Calu3 (cell line): ENCODE measurements around the gene CHSY1. TPM values are rescaled to one million over a fixed set of nuclear protein-coding genes. Genes with fewer than 3 reads are reported as not detected.

Experiments
- BruUV-seq: library from RNA; stranded (reverse); fragments of 400-500 nt; replicated peaks from 2 replicates; lab custom pipeline; 2021; lab: Mats Ljungman, UMichigan
- CTCF ChIA-PET: fragments of 300-600 bp; sonication (Branson Sonifier 250); formaldehyde crosslinking; loops from one replicate; lab custom pipeline; 2022; ENCODE audit warnings: antibody characterized with exemption; lab: Charles Lee
- DNase-seq: peaks from one replicate; pipeline ENCODE4 v3.0.0; 2022
- H3K27ac Mint-ChIP-seq: one replicate; pipeline ENCODE4 v1.8.0; 2022; ENCODE audit warnings: mixed read lengths; ENCODE audit not compliant: unreplicated experiment
- H3K27me3 Mint-ChIP-seq: one replicate; pipeline ENCODE4 v1.8.0; 2022; ENCODE audit warnings: mixed read lengths; ENCODE audit not compliant: unreplicated experiment
- H3K36me3 Mint-ChIP-seq: one replicate; pipeline ENCODE4 v1.8.0; 2022; ENCODE audit warnings: mild to moderate bottlenecking, moderate library complexity, mixed read lengths; ENCODE audit not compliant: insufficient read depth, unreplicated experiment
- H3K4me1 Mint-ChIP-seq: one replicate; pipeline ENCODE4 v1.8.0; 2022; ENCODE audit warnings: mild to moderate bottlenecking, low read depth, mixed read lengths; ENCODE audit not compliant: unreplicated experiment
- H3K4me3 Mint-ChIP-seq: one replicate; pipeline ENCODE4 v1.8.0; 2022; ENCODE audit warnings: mild to moderate bottlenecking, low read depth, moderate library complexity, mixed read lengths; ENCODE audit not compliant: unreplicated experiment
- H3K9me3 Mint-ChIP-seq: one replicate; pipeline ENCODE4 v1.8.0; 2022; ENCODE audit warnings: low read depth, mixed read lengths; ENCODE audit not compliant: unreplicated experiment
- CTCF ChIP-seq: fragments of 200-600 bp; IDR thresholded peaks from one replicate; pipeline ENCODE4 v1.8.0; 2022; ENCODE audit warnings: antibody characterized with exemption; ENCODE audit not compliant: unreplicated experiment
- intact Hi-C: fragments of 100-400 bp; cut with micrococcal nuclease; formaldehyde crosslinking; loops from one replicate; pipeline ENCODE4 v1.10.0; 2022; ENCODE audit not compliant: unreplicated experiment
- total RNA-seq: library from RNA; stranded (reverse); gene quantifications from 2 replicates; pipeline ENCODE4 v1.2.3, GENCODE V29; 2022

CHSY1 gene
- total RNA-seq, 1 experiment from 2014 or later: 25.0 TPM

- no peak for TF ChIP-seq CTCF
- CTCF ChIA-PET: no interaction called here
- H3K9me3 Mint-ChIP-seq: no peaks in the 10 kb centered on the region
- no peak overlapping the region for H3K4me3 Mint-ChIP-seq
- DNase-seq: no peak
- no peak overlapping the region for H3K27ac Mint-ChIP-seq
- H3K27me3 Mint-ChIP-seq: peaks cover 7% of the 10 kb centered on the region
- H3K4me1 Mint-ChIP-seq: peaks cover 25% of the 10 kb centered on the region
- TSS peak; percentile 2 for BruUV-seq
- intact Hi-C loops: no loop called here
- peaks cover 34% of the 10 kb centered on the region for H3K36me3 Mint-ChIP-seq
Observed at GRCh38 chr15:101248274-101248673, 3.6 kb downstream of the CHSY1 start.

GRCh38 chr15:101246824-101247745 is 4.8 kb downstream of the CHSY1 start:
- Mint-ChIP-seq H3K27me3 (no peaks in the 10 kb centered on the region), H3K4me1 (peaks cover 27% of the 10 kb centered on the region), H3K27ac (no peak overlapping the region), H3K36me3 (peaks cover 27% of the 10 kb centered on the region), H3K4me3 (no peak overlapping the region), H3K9me3 (no peaks in the 10 kb centered on the region)
- intact Hi-C loops: no loop called here
- TF ChIP-seq CTCF: no peak
- BruUV-seq: no TSS peak
- DNase-seq: no peak
- CTCF ChIA-PET: interaction anchor here (1.0 kb wide), 1 partner anchor 25 kb away, joined by 3 read pairs; no protein-coding TSS in a partner anchor

- CTCF ChIA-PET: no interaction called here
- no TSS peak for BruUV-seq
- Mint-ChIP-seq H3K4me3 (no peak overlapping the region), H3K9me3 (no peaks in the 10 kb centered on the region), H3K27me3 (no peaks in the 10 kb centered on the region), H3K4me1 (peaks cover 27% of the 10 kb centered on the region), H3K36me3 (peaks cover 22% of the 10 kb centered on the region), H3K27ac (no peak overlapping the region)
- intact Hi-C loops: no loop called here
- no peak for TF ChIP-seq CTCF
- DNase-seq: no peak
Observed at GRCh38 chr15:101246391-101246790, 5.5 kb downstream of the CHSY1 start.

- Mint-ChIP-seq H3K27me3 (no peaks in the 10 kb centered on the region), H3K9me3 (no peaks in the 10 kb centered on the region), H3K4me3 (no peak overlapping the region), H3K36me3 (peaks cover 12% of the 10 kb centered on the region), H3K4me1 (peaks cover 22% of the 10 kb centered on the region), H3K27ac (no peak overlapping the region)
- no peak for DNase-seq
- CTCF ChIA-PET: no interaction called here
- TF ChIP-seq CTCF: no peak
- intact Hi-C loops: no loop called here
- no TSS peak for BruUV-seq
Observed at GRCh38 chr15:101244889-101245668, 6.8 kb downstream of the CHSY1 start.
